ENCODE results near the gene GAS6.
"Not testable (repeated sequence)": the region's sequence is repeated elsewhere in the genome, so short reads cannot be mapped to it uniquely, and the experiment has no call there.

GAS6 gene

DNA sequence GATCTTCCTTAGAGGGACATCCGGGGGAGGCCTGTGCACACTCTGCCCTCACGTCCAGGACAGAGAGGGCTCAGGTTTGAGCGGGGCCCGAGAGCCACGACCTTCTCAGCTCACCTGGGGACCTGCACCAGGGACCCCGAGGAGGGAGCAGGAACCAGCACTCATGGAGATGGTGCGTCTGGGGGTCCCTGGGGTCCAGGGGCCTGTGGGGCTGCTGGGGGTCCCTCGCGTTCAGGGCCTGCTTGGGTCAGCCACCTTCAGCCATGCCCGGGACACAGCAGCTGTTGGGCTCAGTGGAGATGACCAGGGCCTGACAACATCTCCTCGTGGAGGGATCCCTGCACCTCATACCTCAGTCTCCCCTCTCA, 57.8 kb downstream of the GAS6 start:
- DNase-seq (ENCODE audit: low read depth) = no peak

GRCh38 chr13:113805431-113806103, 58.3 kb downstream of the GAS6 start:
- DNase-seq (ENCODE audit: low read depth) = no peak

GRCh38 chr13:113804703-113805430, 59.0 kb downstream of the GAS6 start:
- no peak for DNase-seq (ENCODE audit: low read depth)

DNA sequence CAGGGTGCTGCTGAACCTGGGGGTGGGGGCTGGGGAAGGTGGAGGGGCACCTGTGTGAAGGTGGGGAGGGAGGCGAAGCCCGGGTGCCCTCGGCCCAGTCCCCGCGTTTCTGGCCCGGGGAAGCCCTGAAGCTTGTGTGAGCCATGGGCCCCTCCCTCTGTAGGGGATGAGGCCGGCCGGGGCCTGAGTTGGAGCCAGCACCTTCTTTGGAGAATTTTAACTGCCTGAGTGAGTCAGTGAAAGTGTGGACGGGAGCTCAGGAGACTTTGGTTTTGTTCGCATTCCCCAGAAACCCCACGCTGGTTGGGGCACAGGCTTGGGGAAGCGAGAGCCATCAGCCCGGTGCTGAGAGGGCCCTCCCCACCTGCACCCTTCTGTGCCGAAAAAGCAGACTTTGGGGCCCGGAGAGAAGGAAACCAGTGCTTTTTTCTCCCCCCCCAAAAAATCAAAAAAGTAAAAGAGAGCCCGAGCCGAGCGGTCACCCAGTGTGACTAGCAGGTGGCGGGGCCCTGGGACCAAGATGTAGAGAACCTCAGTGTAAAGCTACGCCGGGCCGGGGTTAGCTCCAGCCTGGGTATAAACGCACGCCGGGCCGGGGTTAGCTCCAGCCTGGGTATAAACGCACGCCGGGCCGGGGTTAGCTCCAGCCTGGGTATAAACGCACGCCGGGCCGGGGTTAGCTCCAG, 59.7 kb downstream of the GAS6 start:
- no peak for DNase-seq (ENCODE audit: low read depth)

- DNase-seq (ENCODE audit: low read depth) = no peak
These were observed 60.4 kb downstream of the GAS6 start for GRCh38 chr13:113803409-113804016.

DNA sequence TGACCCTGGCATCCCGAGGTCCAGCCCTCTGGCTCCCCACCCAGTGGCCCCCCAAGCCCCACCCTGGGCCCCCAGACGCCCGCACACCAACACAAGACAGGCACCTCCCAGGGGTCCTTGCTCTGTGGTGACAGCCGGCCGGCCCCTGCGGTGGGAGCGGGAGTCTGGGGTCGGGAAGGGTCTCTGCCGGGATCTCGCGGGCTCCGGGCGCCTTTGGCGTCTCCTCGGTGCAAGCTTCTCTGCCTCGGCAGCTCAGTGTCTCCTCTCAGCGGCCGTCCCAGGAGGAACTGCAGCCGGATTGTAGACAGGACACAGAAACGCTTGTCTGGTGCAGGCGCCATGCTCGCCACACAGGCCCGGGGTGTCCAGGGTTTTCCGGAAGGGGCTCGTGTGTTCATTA, 61.1 kb downstream of the GAS6 start:
- no peak for DNase-seq (ENCODE audit: low read depth)

DNA sequence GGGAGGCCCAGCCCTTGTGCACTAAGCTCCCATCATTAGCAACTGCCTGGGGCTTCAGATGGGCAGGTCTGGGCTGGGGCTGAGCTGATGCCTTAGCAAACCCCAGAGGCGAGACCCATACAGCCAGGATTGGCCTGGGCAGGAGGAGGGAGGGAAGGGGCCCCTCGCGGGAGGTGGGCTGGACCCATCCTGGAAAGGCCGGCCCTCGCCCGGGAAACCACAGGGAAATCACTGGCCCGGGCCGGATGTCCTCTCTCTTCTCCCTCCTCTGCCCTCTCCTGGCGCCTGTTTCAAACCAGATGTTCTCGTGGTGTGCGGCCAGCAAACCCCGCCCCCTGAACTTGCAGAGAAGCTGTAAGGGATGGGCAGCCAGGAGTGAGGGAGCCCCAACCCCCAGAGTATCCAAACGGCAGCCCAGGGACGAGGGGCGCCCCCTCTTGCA, 61.8 kb downstream of the GAS6 start:
- DNase-seq (ENCODE audit: low read depth) = no peak

GRCh38 chr13:113801289-113801961, 62.5 kb downstream of the GAS6 start:
- DNase-seq (ENCODE audit: low read depth) = no peak

DNA sequence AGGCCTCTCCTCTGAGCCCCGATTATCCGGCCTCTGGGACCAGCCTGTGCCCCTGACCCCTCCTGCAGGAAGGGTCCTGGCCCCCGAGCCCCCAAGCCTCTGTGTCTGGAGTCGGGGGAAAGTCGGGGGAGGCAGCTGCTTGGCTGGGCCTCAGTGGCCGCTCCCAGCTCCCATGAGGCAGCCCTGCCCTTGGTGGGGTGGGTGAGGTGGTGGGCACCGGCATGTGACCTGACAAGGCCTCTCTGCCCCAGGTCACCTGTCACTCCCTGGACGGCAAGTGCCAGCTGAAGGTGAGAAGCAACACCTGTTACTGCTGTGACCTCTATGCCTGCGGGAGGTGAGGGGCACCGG, 63.3 kb downstream of the GAS6 start:
- DNase-seq (ENCODE audit: low read depth) = no peak

DNA sequence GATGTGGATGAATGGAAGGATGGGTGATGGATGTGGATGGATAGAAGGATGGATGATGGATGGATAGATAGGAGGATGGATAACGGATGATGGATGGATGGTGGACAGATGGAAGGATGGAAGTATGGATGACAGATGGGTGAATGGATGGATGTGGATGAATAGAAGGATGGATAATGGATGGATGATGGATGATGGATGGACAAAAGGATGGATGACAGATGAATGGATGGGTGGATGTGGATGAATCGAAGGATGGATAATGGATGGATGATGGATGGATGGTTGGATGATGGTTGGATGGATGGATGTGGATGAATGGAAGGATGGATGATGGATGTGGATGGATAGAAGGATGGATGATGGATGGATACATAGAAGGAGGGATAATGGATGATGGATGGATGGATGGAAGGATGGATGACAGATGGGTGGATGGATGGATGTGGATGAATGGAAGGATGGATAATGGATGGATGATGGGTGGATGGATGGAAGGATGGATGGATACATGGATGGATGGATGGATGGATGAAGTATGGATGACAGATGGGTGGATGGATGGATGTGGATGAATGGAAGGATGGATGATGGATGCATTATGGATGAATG, 65.6 kb downstream of the GAS6 start:
- DNase-seq (ENCODE audit: low read depth) = no peak

DNA sequence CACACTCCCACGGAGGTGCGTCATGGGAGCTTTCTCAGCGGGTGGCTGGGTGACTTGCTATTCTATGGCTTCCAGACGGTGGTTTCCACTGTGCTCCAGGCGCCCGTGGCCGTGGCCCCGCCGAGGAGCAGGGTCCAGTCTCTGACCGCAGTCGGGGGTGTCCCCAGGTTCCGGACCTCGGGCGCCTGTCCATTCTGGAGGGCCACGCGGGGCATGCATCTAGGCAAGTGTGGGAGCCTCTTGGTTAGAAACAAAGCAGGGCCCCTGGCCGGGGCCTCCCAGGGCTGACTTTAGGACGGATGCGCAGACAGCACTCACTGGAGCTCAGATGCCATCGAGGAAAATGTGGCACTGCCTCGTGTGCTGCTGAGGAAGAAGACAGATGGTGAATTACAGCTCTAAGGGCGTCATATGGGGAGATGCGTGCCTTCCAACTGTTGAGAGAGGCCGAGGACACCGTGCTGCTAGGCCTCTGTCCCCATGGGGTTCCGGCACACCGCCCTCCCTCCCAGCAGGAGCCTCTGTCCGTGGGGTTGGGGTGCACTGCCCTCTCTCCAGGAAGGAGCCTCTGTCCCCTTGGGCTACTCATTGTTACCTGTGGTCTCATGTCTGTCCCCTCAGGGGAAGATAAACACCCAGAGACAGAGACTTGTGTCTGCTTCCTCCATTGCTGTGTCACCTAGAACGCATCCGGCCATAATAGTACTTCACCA, 66.8 kb downstream of the GAS6 start:
- no peak for DNase-seq (ENCODE audit: low read depth)

DNA sequence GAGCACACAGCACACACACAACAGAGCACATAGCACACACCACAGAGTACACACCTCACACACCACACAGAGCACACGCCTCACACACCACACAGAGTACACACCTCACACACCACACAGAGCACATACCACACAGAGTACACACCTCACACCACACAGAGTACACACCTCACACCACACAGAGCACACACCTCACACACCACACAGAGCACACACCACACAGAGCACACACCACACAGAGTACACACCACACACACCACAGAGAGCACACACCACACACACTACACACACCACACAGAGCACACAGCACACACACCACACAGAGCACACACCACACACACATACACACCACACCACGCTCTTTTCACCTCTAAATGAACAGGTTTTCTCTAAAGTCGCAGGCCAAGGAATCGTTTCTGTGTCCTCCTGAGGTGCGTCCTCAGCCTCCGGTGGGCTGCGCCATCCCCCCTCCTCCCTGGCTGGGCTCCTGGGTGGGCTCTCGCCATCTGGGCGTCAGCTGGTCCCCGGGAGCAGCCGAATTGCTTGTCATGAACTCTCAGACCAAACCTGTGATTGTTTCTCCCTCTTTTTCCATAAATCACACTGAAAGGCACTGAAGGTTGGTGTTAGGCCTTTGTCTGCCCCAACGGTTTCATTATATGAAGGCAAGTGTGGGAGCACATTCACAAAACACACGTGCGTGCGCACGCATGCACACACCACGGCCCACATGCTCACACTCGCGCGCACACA, 67.5 kb downstream of the GAS6 start:
- no peak for DNase-seq (ENCODE audit: low read depth)

DNA sequence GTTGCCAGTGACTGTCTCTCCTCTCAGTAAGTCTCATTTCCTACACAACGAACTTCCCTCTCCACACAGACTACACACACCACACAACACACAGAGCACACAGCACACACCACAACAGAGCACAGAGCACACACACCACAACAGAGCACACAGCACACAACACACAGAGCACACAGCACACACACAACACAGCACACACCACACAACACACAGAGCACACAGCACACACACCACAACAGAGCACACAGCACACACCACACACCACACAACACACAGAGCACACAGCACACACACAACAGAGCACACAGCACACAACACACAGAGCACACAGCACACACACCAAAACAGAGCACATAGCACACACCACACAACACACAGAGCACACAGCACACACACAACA, 68.5 kb downstream of the GAS6 start:
- DNase-seq (ENCODE audit: low read depth) = not testable (repeated sequence)

- DNase-seq (ENCODE audit: low read depth) = no peak
These were observed 69.1 kb downstream of the GAS6 start for GRCh38 chr13:113794764-113795173.

- no peak for DNase-seq (ENCODE audit: low read depth)
These were observed 69.8 kb downstream of the GAS6 start for GRCh38 chr13:113794086-113794485.

- DNase-seq (ENCODE audit: low read depth) = no peak
These were observed 70.2 kb downstream of the GAS6 start for GRCh38 chr13:113793718-113794085.

DNA sequence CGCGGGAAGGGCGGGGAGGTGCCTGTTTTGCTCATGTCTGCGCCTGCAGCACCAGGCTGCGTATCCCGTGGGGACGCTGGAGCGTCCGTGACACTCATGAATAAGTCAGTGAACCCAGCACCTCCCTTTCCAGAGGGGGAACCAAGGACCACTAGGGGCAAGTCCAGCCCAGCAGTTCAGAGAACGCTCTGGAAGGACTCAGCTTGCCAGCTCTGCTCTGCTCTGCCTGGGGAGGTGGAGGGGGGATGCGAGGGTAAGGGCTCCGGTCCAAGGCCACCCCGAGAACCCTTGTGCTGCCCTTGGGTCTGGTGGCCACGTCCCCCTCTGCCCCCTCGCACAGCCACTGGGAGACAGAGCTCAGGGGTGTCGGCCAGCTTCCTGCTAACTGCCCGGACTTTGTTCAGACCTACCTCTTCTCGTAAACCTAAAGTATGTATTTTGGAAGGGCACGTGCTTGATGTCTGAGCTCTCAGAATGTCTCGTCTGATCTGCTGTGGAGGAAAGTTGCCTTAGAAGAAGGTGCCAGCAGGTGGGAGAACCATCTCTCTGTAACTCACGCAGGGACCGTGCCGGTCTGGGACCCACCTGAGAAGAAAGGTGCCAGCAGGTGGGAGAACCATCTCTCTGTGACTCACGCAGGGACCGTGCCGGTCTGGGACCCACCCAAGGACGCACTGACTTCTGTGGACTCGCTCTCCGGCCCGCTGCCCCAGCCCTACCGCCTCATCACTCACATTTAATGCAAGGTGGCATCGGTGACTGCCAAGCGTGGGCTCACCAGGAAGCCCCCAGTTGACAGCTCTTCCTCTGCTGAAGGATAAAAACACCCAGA, 70.8 kb downstream of the GAS6 start:
- no peak for DNase-seq (ENCODE audit: low read depth)

- DNase-seq (ENCODE audit: low read depth) = no peak
These were observed 71.6 kb downstream of the GAS6 start for GRCh38 chr13:113792236-113792770.

GRCh38 chr13:113791761-113792160, 72.1 kb downstream of the GAS6 start:
- no peak for DNase-seq (ENCODE audit: low read depth)

Measured in stimulated activated CD8-positive, alpha-beta memory T cell treated with anti-CD3 and anti-CD28 coated beads, Interleukin-4, amount 100 ng/mL, for 24 hours (primary cell).